EH (cell line): ENCODE data around the gene CCKAR.
A peak's percentile ranks its signal among the peaks of the same experiment; 100 is the strongest.

Experiments used
- DNase-seq: peaks from one replicate; pipeline ENCODE4 v3.0.0-alpha.2; 2015; ENCODE audit warnings: low read depth

The CCKAR gene

GRCh38 chr4:26490111-26490959 lies at the start of gene CCKAR:
TSS of gene CCKAR (minus strand) at chr4:26490484. CDS start at chr4:26490267, 217 bp downstream.
- peak; percentile 21 for DNase-seq

DNA sequence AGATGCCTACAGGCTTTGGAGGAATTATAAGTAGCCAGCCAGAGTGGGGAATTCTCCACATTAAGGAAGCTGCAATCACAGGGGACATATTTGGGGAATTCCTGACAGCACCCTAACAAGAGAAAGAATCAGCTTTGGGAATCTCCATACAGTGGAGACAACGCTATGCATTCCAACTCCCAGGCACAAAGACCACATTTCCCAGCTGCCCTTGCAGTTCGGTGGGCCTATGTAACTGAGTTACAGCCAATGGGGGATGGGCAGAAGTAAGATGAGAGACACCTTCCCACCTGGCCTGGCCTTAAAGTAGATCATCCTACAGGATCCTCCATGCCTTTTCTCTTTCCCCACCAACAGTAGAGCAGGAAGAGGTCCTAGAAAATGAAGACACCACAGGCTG lies 43.4 kb upstream of the CCKAR start:
- no peak for DNase-seq

- DNase-seq = no peak
These were observed 41.3 kb upstream of the CCKAR start for GRCh38 chr4:26531491-26532116.

- DNase-seq = no peak
These were observed 39.8 kb upstream of the CCKAR start for GRCh38 chr4:26530099-26530498.

DNA sequence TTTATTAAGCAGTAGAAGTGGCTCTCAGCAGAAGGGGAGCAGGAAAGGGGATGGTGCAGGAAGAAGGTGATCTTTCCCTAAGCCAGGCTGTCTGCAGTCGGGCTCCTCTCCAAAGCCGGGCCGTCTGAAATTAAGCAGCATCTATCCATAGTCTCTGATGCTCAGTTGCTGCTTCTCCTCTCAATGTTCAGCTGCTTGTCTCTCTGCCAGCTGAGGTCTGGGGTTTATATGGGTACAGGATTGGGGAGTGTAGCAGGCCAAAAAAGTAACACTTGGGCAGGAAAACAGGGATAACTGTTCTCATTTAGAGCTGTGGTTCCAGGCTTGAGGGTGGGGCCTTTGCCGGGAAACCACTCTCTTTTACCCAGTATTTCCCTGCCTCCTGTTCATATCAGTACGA lies 39.2 kb upstream of the CCKAR start:
- DNase-seq = no peak

DNA sequence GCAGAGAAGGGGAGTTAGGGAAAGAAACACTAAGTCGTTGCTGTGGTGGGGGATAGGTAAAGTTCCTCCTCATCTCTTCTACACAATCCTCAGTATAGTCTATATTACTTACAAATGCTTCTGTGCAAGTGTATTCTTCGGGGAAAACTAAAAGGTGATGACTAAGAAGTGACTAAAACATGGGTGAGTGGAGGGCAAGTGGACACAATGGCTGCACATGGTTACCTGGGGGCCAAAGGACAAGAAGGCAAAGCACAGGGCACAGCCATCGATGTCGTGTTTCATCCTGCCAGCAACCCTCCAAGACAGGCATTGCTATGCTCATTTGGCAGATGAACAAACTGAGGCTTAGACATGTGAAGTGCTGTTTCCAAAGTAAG lies 35.5 kb upstream of the CCKAR start:
- no peak for DNase-seq

DNA sequence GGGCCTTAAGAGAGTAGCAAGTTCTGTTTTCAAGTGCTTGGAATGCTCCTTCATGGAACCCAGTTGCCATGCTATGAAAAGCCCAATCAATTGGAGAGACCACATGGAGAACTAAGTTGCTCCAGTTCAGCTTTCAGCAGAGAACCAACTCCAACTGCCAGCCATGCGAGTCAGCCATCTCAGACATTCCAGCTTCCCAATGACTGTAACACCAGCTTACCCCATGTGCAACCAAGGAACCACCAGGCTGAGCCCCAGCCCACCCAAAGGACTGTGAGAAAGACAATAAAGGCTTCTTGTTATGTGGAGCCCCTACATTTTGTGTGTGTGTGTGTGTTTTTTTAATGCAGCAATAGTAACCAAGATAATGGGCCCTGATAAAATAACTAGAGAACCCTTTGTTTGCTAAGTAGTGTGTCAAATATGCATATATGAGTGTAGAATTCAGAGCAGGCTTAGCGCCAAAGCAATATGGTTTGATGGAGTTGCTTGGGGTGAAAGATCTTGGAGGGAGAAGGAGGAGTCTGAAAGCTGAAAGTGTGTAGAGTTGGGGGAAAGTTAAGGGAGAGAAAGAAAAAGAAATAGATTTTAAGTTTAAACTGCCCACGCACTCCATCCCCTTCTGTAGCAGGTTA lies 35.0 kb upstream of the CCKAR start:
- DNase-seq = peak; percentile 81

GRCh38 chr4:26524011-26524410 lies 33.7 kb upstream of the CCKAR start:
- DNase-seq = peak; percentile 54

DNA sequence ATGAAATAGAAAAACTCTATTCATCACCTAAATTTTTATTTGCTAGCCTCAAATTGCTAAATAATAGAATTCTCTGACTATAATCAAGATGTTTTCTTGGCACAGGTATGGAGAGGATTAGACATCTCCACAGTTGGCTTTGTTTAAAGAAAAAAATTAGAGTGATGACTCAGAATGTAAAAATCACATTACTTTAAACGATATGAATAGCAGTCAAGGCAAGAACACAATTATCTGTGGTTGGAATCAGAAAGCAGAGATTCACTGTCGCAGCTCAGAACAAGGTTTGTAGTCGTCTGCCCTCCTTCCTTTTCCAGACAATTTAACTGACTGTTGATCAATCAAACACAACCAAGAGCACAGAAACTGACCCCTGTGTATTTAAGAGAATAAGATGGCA lies 32.2 kb upstream of the CCKAR start:
- peak; percentile 65 for DNase-seq

- DNase-seq = no peak
These were observed 30.6 kb upstream of the CCKAR start for GRCh38 chr4:26520728-26521450.

DNA sequence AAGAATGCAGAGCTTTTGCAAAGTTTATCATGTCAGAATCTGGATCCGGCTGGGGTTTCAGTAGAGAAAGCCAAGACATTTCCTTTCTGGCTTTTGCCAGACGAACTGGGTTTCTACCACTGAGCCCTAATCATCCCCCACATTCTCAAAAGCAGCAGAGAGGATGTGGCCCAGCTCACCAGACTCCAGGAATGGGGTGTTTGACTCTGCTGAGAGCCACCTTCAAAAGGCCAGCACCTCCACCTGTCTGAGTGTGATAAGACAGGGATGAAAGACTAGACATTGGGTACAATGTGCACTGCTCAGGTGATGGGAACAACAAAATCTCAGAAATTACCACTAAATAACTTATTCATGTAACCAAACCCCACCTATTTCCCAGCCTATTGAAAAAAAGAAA lies 25.7 kb upstream of the CCKAR start:
- no peak for DNase-seq

DNA sequence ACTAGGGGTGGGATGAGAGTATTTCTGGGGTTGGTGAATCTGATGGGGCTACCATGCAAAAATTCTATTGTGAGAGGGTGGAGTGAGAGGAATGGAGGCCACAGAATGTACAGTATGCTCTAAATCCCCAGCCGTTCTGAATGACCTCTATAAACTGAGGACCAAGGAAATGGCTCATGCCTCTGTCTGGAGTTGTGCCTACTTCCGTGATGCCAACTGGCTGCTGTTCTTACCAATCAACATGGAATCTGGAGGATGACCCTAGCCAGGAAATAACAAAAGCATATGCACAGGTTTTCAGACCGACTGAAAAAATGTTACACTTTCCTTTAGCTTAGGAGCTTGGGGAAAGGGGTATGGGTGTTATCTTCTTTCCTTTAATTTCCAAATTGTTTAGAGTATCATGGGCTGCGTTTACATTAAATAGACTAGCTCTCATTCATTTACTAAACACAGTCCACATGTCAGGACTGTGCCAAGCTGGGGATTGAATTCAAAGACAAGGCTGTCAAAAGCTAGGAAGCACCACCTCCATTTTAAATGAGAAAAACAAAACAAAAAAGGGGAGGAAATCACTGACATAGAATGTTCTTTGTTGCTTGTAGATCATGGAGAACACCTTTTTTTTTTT lies 20.2 kb upstream of the CCKAR start:
- DNase-seq = peak; percentile 24

DNA sequence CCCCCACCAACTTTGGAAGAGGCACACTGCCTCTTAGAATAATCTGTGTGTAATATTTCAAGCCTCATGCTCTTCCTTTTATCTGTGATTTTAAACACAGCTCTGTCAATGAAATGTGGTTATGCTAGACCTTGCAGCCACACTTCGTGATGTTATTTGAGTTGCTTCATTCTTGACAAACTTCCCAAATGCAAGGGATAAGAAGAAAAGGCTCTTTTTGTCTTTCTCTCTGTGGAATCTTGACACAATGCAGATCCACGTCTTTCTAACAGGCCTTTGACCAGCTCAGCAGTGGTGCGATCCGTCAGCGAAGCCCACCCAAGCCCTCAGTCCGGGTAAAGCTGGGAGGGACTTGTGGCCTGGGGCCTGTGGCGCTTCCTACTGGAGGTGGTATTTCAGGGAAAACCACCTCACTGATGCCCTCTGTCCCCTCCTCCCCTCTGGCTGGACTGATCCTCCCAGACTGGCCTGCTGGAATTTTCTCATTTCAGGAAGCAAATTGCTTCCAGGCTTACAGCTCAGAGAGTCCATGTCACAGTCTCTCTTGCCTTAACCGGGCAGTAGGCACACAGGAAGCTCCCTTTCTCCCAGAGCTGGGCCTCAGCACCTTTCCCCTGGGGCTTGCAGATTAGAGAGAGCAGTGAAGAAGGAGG lies 19.5 kb upstream of the CCKAR start:
- DNase-seq = peak; percentile 30

DNA sequence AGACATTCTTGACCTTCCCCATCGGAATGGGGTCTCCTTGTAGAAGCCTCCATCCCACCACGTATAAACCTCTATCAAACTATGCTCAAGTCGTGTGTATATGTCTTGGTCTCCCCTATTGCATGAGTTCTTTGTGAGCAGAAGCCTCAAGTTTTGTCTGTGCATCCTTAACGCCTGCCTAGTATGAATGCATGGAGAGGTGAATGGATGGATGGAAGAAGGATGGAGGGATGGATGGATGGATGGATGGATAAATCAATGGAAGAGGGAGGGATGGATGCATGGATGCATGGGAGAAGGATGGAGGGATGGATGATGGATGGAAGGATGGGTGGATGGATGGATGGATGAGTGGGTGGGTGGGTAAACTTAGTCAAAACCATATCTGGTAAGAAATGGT lies 17.0 kb upstream of the CCKAR start:
- no peak for DNase-seq

- no peak for DNase-seq
These were observed 13.6 kb upstream of the CCKAR start for GRCh38 chr4:26503844-26504243.

- DNase-seq = peak; percentile 25
These were observed 13.1 kb upstream of the CCKAR start for GRCh38 chr4:26503427-26503826.

DNA sequence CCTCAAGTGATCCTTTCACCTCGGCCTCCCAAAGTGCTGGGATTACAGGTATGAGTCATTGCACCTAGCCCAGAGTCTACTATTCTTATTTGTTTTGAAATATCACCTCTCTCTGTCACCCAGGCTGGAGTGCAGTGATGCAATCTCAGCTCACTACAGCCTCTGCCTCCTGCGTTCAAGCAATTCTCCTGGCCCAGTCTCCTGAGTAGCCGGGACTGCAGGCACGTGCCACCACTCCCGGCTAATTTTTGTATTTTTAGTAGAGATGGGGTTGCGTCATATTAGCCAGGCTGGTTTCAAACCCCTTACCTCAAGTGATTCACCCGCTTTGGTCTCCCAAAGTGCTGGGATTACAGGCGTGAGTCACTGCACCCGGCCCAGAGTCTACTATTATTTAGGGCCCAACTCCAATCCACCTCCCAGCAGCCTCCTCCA lies 10.3 kb upstream of the CCKAR start:
- DNase-seq = peak; percentile 46

DNA sequence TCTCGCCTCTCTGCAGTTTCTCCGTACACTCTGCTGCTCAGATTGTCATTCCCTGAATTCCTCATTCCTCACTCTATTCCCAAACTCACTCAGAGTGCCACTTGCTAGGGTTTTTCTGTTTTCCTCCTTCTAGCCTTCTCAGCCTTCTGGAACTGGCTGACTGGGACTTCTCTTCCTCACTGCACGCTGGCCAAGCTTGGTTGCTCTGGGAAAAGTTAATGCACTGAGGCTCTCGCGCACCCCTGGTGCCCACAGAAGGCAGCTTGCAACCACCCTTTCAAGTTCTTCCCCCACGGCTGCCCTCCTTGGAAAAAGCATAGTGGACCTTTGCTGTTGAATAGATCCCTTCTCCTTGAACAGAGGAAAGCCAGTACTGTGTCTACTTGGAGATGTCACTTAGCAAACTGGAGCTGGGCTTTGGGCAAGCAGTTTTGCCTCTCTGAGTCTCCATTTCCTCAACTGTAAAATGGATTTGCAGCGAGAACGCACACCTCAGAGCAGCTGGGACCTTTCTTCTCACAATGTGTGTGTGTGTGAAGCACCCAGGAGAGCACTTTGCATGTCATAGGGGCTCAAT lies 6.0 kb upstream of the CCKAR start:
- DNase-seq = no peak

GRCh38 chr4:26493461-26493860 lies 3.2 kb upstream of the CCKAR start:
- no peak for DNase-seq

DNA sequence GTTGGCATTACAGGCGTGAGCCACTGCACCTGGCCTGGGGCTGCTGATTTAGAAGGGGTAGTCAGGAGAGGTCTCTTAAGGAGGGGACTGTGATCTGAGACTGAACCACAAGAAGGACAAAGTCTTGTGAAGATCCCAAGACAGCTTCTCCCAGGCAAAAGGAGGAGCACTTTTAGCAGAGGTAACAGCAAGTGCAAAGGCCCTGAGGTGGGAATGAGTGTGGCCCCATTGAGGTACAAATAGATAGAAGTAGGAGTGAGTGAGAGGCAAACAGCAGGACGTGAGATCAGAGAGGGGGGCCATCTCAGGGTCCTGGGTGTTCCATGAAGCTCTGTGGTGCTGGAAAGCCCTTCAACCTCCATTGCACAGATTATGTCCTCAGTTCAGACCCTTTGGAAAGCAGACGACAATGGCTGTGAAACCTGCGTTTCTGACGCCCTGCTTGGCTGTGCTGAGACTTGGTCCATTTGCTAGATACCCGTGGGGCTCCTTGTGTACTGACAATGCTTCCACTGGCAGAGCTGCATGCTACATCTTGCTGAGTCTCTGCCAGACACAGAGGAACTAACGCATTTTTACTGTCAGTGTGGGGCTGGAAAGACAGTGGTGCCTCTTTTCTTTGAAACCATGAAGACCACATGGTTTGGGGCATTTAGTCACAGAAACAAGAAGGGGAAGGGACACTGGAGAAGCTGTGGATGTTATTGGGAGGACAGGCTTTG lies 1.3 kb upstream of the CCKAR start:
- DNase-seq = no peak

GRCh38 chr4:26490960-26491284 lies 638 bp upstream of the CCKAR start:
- DNase-seq = no peak
